Kidney epithelial cell (primary cell): ENCODE measurements around the gene ZSWIM3. TPM values are rescaled to one million over a fixed set of nuclear protein-coding genes. Genes with fewer than 3 reads are reported as not detected.

ENCODE experiments used
- DNase-seq: peaks from one replicate; pipeline ENCODE4 v3.0.0-alpha.2; 2010; ENCODE audit warnings: low read depth
- H3K27me3 ChIP-seq: 2 replicates; pipeline ENCODE4 v1.6.0; 2011; ENCODE audit warnings: low read length; ENCODE audit not compliant: control insufficient read depth, insufficient read depth
- H3K36me3 ChIP-seq: 2 replicates; pipeline ENCODE4 v1.5.1; 2011; ENCODE audit warnings: low read length; ENCODE audit not compliant: control insufficient read depth, insufficient read depth
- H3K4me3 ChIP-seq: 2 replicates; pipeline ENCODE4 v1.5.1; 2011; ENCODE audit warnings: low read depth, mild to moderate bottlenecking, control low read depth, low read length
- CTCF ChIP-seq: IDR thresholded peaks from 2 replicates; pipeline ENCODE4 v1.5.1; 2011; ENCODE audit warnings: mild to moderate bottlenecking, moderate library complexity, low read length, control low read depth, inconsistent platforms; ENCODE audit not compliant: insufficient read depth, poor library complexity, severe bottlenecking
- total RNA-seq: library from RNA; depleted of rRNA; stranded (reverse); fragments of >200 nt; gene quantifications from 2 replicates; pipeline ENCODE4 v1.2.3, GENCODE V29; 2015

Gene ZSWIM3
- total RNA-seq, 1 donor from 2014 or later = 4.7 TPM

- peaks cover 1% of the 10 kb centered on the region for H3K36me3 ChIP-seq
- DNase-seq = no peak
- TF ChIP-seq CTCF = no peak
- H3K4me3 ChIP-seq = peak within 1 kb of the TSS; percentile 42
- H3K27me3 ChIP-seq = no peaks in the 10 kb centered on the region
These were observed 54.3 kb downstream of the ZSWIM3 start, which contains the start of gene PLTP for GRCh38 chr20:45911486-45912343. TSS of gene PLTP (minus strand) at chr20:45912155. CDS start at chr20:45911452, 703 bp downstream.

GRCh38 chr20:45912344-45912682 lies 54.9 kb downstream of the ZSWIM3 start:
- H3K4me3 ChIP-seq = peak overlapping the region; percentile 42
- H3K27me3 ChIP-seq = no peaks in the 10 kb centered on the region
- no peak for TF ChIP-seq CTCF
- no peak for DNase-seq
- peaks cover 1% of the 10 kb centered on the region for H3K36me3 ChIP-seq

GRCh38 chr20:45913116-45913515 lies 55.7 kb downstream of the ZSWIM3 start:
- DNase-seq = no peak
- no peaks in the 10 kb centered on the region for H3K27me3 ChIP-seq
- no peak overlapping the region for H3K4me3 ChIP-seq
- no peaks in the 10 kb centered on the region for H3K36me3 ChIP-seq
- no peak for TF ChIP-seq CTCF

GRCh38 chr20:45917790-45918141 lies 60.4 kb downstream of the ZSWIM3 start:
- no peak for TF ChIP-seq CTCF
- Histone ChIP-seq H3K27me3 (no peaks in the 10 kb centered on the region), H3K36me3 (no peaks in the 10 kb centered on the region), H3K4me3 (no peak overlapping the region)
- no peak for DNase-seq

GRCh38 chr20:45918182-45918737 lies 60.8 kb downstream of the ZSWIM3 start:
- no peak for DNase-seq
- H3K27me3 ChIP-seq = no peaks in the 10 kb centered on the region
- H3K4me3 ChIP-seq = no peak overlapping the region
- no peak for TF ChIP-seq CTCF
- no peaks in the 10 kb centered on the region for H3K36me3 ChIP-seq
